Skeletal muscle cell (primary cell): ENCODE measurements around the gene EXOC3L4.
"Not testable (repeated sequence)": the region's sequence is repeated elsewhere in the genome, so short reads cannot be mapped to it uniquely, and the experiment has no call there.

Experiments used
- DNase-seq: peaks from one replicate; pipeline ENCODE4 v3.0.0-alpha.2; 2010; ENCODE audit warnings: low read depth
- H3K4me3 ChIP-seq: 2 replicates; pipeline ENCODE4 v1.5.1; 2011; ENCODE audit warnings: low read depth, mild to moderate bottlenecking, control low read depth, low read length, moderate library complexity

The EXOC3L4 gene

GRCh38 chr14:103116636-103117035, 22.1 kb downstream of the EXOC3L4 start:
- H3K4me3 ChIP-seq = no peak overlapping the region
- no peak for DNase-seq

- not testable (repeated sequence) for H3K4me3 ChIP-seq, DNase-seq
Measured at GRCh38 chr14:103117499-103117898, 23.0 kb downstream of the EXOC3L4 start.

- no peak overlapping the region for H3K4me3 ChIP-seq
- DNase-seq = no peak
Measured at GRCh38 chr14:103118018-103118662, 23.6 kb downstream of the EXOC3L4 start.

GRCh38 chr14:103118663-103119404, 24.3 kb downstream of the EXOC3L4 start:
- H3K4me3 ChIP-seq = no peak overlapping the region
- DNase-seq = no peak

- not testable (repeated sequence) for H3K4me3 ChIP-seq
Measured at GRCh38 chr14:103119527-103119926, 25.0 kb downstream of the EXOC3L4 start.

GRCh38 chr14:103121121-103121845, 26.8 kb downstream of the EXOC3L4 start:
- H3K4me3 ChIP-seq = no peak overlapping the region
- no peak for DNase-seq

More at GRCh38 chr14:103119527-103119926, 25.0 kb downstream of the EXOC3L4 start:
- DNase-seq = not testable (repeated sequence)

- no peak overlapping the region for H3K4me3 ChIP-seq
- DNase-seq = peak; percentile 75
Measured at GRCh38 chr14:103121846-103122584, 27.5 kb downstream of the EXOC3L4 start.

GRCh38 chr14:103122585-103122946, 28.0 kb downstream of the EXOC3L4 start:
- DNase-seq = no peak
- H3K4me3 ChIP-seq = no peak overlapping the region

GRCh38 chr14:103122947-103123633, 28.6 kb downstream of the EXOC3L4 start, which contains the start of gene TNFAIP2:
Gene TNFAIP2, plus strand, starts transcription at chr14:103123461. Its CDS starts 2,997 bp downstream, at chr14:103126458.
- H3K4me3 ChIP-seq = peak within 1 kb of the TSS; percentile 37

GRCh38 chr14:103123634-103124500, 29.3 kb downstream of the EXOC3L4 start:
- peak overlapping the region; percentile 37 for H3K4me3 ChIP-seq
- DNase-seq = no peak

More at GRCh38 chr14:103122947-103123633, 28.6 kb downstream of the EXOC3L4 start, which contains the start of gene TNFAIP2:
- DNase-seq = no peak

GRCh38 chr14:103124501-103125001, 30.0 kb downstream of the EXOC3L4 start:
- no peak overlapping the region for H3K4me3 ChIP-seq

GRCh38 chr14:103125098-103126070, 30.9 kb downstream of the EXOC3L4 start:
- no peak overlapping the region for H3K4me3 ChIP-seq
- DNase-seq = no peak

More at GRCh38 chr14:103124501-103125001, 30.0 kb downstream of the EXOC3L4 start:
- DNase-seq = no peak

- H3K4me3 ChIP-seq = peak overlapping the region; percentile 25
Measured at GRCh38 chr14:103126088-103126872, 31.8 kb downstream of the EXOC3L4 start.

GRCh38 chr14:103126873-103127304, 32.4 kb downstream of the EXOC3L4 start:
- no peak for DNase-seq
- H3K4me3 ChIP-seq = peak overlapping the region; percentile 25

More at GRCh38 chr14:103126088-103126872, 31.8 kb downstream of the EXOC3L4 start:
- no peak for DNase-seq

- no peak for DNase-seq
- no peak overlapping the region for H3K4me3 ChIP-seq
Measured at GRCh38 chr14:103127356-103127755, 32.8 kb downstream of the EXOC3L4 start.
